Ecto neural progenitor cell (in vitro differentiated cells): ENCODE measurements around the gene SELENBP1.

ENCODE experiments used
- DNase-seq: peaks from one replicate; pipeline ENCODE4 v3.0.0-alpha.2; 2018; ENCODE audit warnings: low spot score

SELENBP1 gene

GRCh38 chr1:151343587-151343986, 28.9 kb downstream of the SELENBP1 start:
- no peak for DNase-seq

DNA sequence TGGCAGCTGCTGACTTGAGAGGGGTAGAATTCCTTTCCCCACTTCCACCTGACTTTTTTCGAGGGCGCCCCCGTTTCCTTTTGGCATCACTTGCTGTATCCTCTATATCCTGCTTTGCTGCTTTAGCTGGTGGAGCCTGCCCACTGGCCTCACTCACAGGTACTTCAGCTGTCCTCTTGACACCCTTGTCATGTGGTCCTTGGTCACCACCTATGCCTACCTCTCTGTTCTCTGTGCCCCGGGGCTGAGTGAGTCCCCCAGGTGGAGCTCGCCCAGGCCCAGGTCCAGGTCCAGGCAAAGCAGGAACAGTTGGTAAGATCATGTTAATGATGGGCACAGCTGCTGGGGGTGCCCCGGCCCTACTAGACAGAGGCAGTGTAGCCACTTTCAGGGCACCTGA, 29.9 kb downstream of the SELENBP1 start:
- DNase-seq, result no peak

DNA sequence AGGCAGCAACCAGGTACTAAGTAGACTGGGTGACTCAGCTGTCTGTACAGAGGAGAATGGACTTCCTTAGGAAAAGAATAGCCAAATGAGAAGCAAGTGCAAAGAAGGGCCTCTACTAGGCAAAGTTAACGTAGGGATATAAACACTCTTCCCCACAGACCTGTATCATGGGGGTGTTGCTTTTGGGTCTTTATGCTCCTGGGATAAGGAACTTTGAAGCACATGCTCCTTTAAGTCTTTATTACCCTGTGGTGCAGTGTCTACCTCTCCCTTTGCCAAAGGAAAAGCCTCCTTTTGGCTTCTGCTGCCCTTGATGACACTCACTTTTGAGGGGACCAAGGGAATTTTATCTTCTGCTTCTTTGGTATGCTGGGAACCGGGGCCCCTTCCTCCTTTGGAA, 30.5 kb downstream of the SELENBP1 start:
- DNase-seq, result no peak

- DNase-seq, result peak; percentile 61
Observed at GRCh38 chr1:151340870-151341754, 31.4 kb downstream of the SELENBP1 start.

DNA sequence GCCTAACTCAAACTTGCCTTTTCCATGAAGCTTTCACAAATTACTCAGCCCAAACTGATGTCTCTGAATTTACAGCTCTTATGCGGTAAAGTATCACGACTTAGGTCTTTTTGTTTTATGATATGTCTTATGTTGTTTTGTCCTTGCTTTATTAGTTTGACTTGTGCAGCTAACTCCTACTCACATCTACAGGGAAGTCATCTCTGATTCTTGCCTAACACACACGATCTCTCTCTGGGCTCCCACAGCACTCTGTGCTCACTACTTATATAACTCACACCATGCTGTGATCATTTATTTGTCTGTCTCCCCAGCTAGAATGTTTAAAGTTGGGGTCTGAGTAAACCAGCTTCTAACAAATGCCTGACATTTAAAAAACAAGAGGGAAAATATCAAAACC, 35.9 kb downstream of the SELENBP1 start:
- no peak for DNase-seq

DNA sequence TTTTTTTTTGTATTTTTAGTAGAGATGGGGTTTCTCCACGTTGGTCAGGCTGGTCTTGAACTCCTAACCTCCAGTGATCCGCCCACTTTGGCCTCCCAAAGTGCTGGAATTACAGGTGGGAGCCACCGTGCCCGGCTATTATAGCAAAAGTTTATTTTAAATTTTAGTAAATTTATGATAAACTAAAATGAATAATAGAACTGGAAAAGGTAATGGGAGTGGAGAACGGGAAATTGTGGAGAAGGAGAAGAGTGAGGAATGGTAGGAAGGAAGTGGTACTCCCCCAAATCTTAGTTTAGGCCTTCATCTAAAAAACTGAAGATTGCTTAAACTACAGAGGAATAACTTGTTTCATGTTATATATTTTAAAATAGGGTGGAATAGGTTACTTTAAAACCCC, 37.7 kb downstream of the SELENBP1 start:
- DNase-seq, result no peak

DNA sequence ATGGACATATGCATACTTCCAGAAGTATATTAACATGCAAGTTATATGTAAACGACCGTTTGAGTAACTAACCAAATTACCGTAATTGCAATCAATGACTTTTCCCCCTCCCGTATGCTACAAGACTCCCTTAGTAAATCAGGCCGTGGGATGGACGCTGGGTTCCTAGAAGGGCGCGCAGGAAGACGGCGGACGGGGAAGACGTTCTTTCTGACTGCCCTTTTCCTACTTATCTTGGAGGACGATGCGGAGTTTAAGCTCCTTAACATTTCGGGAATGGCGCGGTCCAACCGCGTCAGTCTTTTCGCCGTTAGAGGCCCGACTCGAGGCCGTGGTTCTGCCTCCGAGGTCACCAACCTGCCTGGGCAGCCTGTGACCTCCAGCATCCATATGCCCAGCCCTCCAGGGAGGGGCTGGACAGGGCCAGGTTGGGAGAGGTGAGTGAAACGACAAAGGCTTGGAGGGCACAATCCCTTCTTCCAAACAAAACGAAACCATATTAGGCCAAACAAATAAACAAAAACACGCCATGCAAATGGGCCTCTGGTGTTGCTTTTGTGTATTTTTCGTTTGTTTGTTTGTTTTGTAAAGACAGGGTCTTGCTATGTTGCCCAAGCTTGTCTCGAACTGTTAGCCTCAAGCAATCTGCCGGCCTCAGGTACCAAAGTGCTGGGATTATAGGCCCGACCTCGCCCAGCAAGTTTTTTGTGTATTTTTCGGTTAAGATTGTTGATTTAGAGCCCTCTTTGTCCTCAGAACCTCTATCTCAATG, 44.4 kb downstream of the SELENBP1 start:
- DNase-seq, result peak; percentile 68

- peak; percentile 90 for DNase-seq
Observed at GRCh38 chr1:151327223-151327902, 45.1 kb downstream of the SELENBP1 start, which contains the start of gene PI4KB. Gene PI4KB (minus strand): TSS chr1:151327416. CDS start chr1:151316481, 10,935 bp downstream.

GRCh38 chr1:151326619-151327222, 45.8 kb downstream of the SELENBP1 start:
- DNase-seq, result no peak

DNA sequence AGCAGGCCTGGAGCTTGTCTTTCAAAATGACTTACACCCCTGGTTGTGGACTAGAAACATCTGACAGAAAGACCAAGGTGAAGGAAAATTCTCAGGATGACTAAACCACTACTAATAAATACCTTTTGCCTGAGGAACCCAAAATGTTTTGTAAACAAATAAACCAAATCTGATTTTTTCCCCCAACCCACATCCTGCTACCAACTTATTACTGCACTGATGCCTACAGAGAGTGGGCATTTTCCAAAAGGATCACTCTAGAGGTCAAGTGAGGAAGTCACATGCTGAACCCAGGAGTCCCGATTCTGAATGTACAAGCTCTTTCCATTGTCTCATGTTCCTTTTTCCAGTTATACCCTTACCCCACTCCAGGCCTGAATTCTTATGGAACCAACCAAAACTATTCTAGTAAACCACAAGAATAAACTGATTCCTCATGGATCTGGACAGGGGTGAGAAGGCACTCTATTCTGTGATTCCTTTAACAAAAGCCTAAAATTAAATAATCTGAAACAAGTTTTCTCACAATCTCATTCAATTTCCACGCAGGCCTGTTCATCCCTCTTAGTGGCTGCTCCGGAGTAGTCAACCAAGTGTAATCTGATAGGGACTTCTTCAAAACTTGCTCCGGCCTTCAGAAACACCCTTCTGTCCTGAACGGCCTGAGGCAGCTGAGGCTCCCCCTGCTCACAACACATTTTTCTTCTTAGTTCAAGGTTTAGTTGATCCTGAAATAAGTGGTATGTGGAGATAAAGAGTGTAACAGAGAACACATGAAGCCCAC, 46.7 kb downstream of the SELENBP1 start:
- no peak for DNase-seq

- DNase-seq, result no peak
Observed at GRCh38 chr1:151325231-151325630, 47.3 kb downstream of the SELENBP1 start.

DNA sequence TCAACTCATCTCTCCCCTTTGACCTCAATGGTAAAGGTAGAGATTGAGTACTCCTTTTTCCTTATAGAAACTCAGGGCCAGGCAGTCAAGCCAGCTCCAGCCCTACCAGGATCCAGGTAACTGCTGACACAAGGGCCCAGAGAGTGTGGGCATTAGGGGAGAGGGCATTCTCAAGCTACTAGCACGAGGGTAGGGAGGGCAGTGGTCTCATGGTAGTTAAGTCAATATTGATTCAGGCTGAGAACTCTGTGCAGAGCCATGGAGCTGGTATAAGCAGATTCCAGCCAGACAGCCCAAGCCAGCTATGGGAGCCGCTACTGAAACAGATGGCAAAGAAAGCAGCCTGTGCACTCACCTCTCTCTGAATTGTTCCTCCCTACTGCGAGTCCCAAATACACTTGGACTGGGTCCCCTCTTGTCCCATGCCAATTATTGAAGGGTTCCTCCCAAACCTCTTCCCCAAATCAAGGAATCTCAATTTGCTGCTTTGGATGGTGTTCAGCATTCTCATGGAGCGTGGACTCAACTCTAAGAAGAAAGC, 48.0 kb downstream of the SELENBP1 start:
- DNase-seq, result no peak

GRCh38 chr1:151318975-151319374, 53.5 kb downstream of the SELENBP1 start:
- DNase-seq, result no peak

GRCh38 chr1:151315565-151316235, 56.8 kb downstream of the SELENBP1 start:
- no peak for DNase-seq
